Lung (tissue), 12 donors: Measurements from ENCODE around the gene DDX55. TPM values are rescaled to one million over a fixed set of nuclear protein-coding genes. Genes with fewer than 3 reads are reported as not detected.
"Not testable (repeated sequence)": the region's sequence is repeated elsewhere in the genome, so short reads cannot be mapped to it uniquely, and the experiment has no call there.

Experiments
- ATAC-seq: fragments of 200-7000 bp; cut with Tn5 transposase; one replicate; pipeline ENCODE4 v1.9.1; 2020; ENCODE audit warnings: moderate number of reproducible peaks; ENCODE audit not compliant: insufficient read depth, low FRiP score
- DNase-seq, 3 donors: peaks; one replicate each; pipeline ENCODE4 v3.0.0-alpha.2; 2013 to 2017
- H3K27ac ChIP-seq, 2 donors: one replicate each; pipeline ENCODE4 v1.5.1; 2013; ENCODE audit warnings: mild to moderate bottlenecking in 2 of 2, moderate library complexity in 2 of 2, control low read depth in 1 of 2, inconsistent platforms in 1 of 2, low read depth in 1 of 2, low read length in 1 of 2
- H3K27me3 ChIP-seq, 3 donors: one replicate each; pipeline ENCODE4 v1.5.1; 2013; ENCODE audit warnings: low read length in 2 of 3; ENCODE audit not compliant: control insufficient read depth in 3 of 3, insufficient read depth in 3 of 3
- H3K36me3 ChIP-seq, 4 donors: one replicate each; pipeline ENCODE4 v1.5.1; 2013; ENCODE audit warnings: low read length in 4 of 4, mild to moderate bottlenecking in 1 of 4, moderate library complexity in 1 of 4; ENCODE audit not compliant: control insufficient read depth in 4 of 4, insufficient read depth in 4 of 4
- H3K4me1 ChIP-seq, 5 donors: one replicate each; pipeline ENCODE4 v1.5.1; 2013; ENCODE audit warnings: low read length in 5 of 5, mild to moderate bottlenecking in 2 of 5, moderate library complexity in 1 of 5; ENCODE audit not compliant: control insufficient read depth in 5 of 5, insufficient read depth in 5 of 5
- H3K4me3 ChIP-seq: one replicate; pipeline ENCODE4 v1.5.1; 2013; ENCODE audit warnings: mild to moderate bottlenecking, control low read depth, moderate library complexity
- H3K9ac ChIP-seq, 2 donors: one replicate each; pipeline ENCODE4 v1.5.1; 2013; ENCODE audit warnings: low read length in 2 of 2, control low read depth in 1 of 2; ENCODE audit not compliant: insufficient read depth in 1 of 2
- H3K9me3 ChIP-seq, 4 donors: one replicate each; pipeline ENCODE4 v1.5.1; 2013; ENCODE audit warnings: low read length in 3 of 4, mild to moderate bottlenecking in 1 of 4, moderate library complexity in 1 of 4; ENCODE audit not compliant: control insufficient read depth in 4 of 4, insufficient read depth in 3 of 4
- CTCF ChIP-seq: IDR thresholded peaks from 2 replicates; pipeline ENCODE4 v1.5.1; 2012; ENCODE audit warnings: mild to moderate bottlenecking; ENCODE audit errors: control extremely low read depth, extremely low read depth
- WGBS, 2 donors: extraction: QIAGEN DNeasy Blood & Tissue Kit; methylation state at CpG; one replicate each; pipeline ENCODE4 v1.1.7; 2013; 5-methylcytosine and 5-hydroxymethylcytosine counted together
- polyA plus RNA-seq, 2 donors: library from polyadenylated mRNA; stranded (reverse); fragments of 200-250 nt; gene quantifications; one replicate each; pipeline ENCODE4 v1.2.1, GENCODE V29; 2013
- total RNA-seq, 2 donors: library from RNA; depleted of rRNA in 1 of 2; stranded (reverse); fragments of >200 nt in 1 of 2; gene quantifications; one replicate each; pipeline ENCODE4 v1.2.1, GENCODE V29; 2014 to 2021
- donor health status: control.
- donor health status: control.
- donor health status: Bipolar disorder and iron deficiency.
- donor health status: healthy.
- donor health status: DM: yes; HTN: yes; CAD: no.

The DDX55 gene
- total and polyA plus RNA-seq, 4 donors: 13.3 to 22.3 (median 18.1) TPM

- WGBS, 2 donors: 82 to 90% methylated on average over 1 of the region's 1 CpG
- H3K4me3 ChIP-seq: no peak overlapping the region
- H3K4me1 ChIP-seq: no peaks in the 10 kb centered on the region
- no peak for TF ChIP-seq CTCF
- peaks cover 0 to 6% (median 2%) of the 10 kb centered on the region in 4 donors for H3K36me3 ChIP-seq
- ATAC-seq (no peak), DNase-seq (no peak)
- H3K27ac ChIP-seq: no peak overlapping the region
- no peaks in the 10 kb centered on the region for H3K9me3 ChIP-seq
- no peaks in the 10 kb centered on the region for H3K27me3 ChIP-seq
- no peak overlapping the region for H3K9ac ChIP-seq
These were observed 25.3 kb upstream of the DDX55 start for GRCh38 chr12:123576611-123577010.

- no peak for TF ChIP-seq CTCF
- peaks cover 0 to 6% (median 2%) of the 10 kb centered on the region in 4 donors for H3K36me3 ChIP-seq
- H3K4me1 ChIP-seq: peaks cover 0 to 12% (median 3%) of the 10 kb centered on the region in 5 donors
- ATAC-seq: no peak
- H3K27me3 ChIP-seq: no peaks in the 10 kb centered on the region
- H3K27ac ChIP-seq: no peak overlapping the region
- no peak for DNase-seq
- WGBS, 2 donors: 87 to 91% methylated on average over 3 of the region's 3 CpGs
- H3K4me3 ChIP-seq: no peak overlapping the region
- no peak overlapping the region for H3K9ac ChIP-seq
- no peaks in the 10 kb centered on the region for H3K9me3 ChIP-seq
These were observed 23.7 kb upstream of the DDX55 start for GRCh38 chr12:123578243-123578642.

- H3K27ac ChIP-seq, H3K9ac ChIP-seq, H3K4me3 ChIP-seq, DNase-seq, H3K36me3 ChIP-seq, ATAC-seq, H3K27me3 ChIP-seq, H3K9me3 ChIP-seq: not testable (repeated sequence)
- 97 to 99% methylated on average over 4 of the region's 4 CpGs for WGBS, 2 donors
- peaks cover 0 to 14% (median 3%) of the 10 kb centered on the region in 5 donors for H3K4me1 ChIP-seq
These were observed 23.1 kb upstream of the DDX55 start for GRCh38 chr12:123578829-123579228.

GRCh38 chr12:123580772-123581171 is 21.1 kb upstream of the DDX55 start:
- H3K36me3 ChIP-seq: peaks cover 0 to 8% (median 3%) of the 10 kb centered on the region in 4 donors
- ATAC-seq: no peak
- no peak for TF ChIP-seq CTCF
- no peaks in the 10 kb centered on the region for H3K27me3 ChIP-seq
- no peak for DNase-seq
- H3K4me3 ChIP-seq: no peak overlapping the region
- peaks cover 0 to 22% (median 6%) of the 10 kb centered on the region in 5 donors for H3K4me1 ChIP-seq
- 92 to 98% methylated on average over 4 of the region's 4 CpGs for WGBS, 2 donors
- H3K27ac ChIP-seq: no peak overlapping the region
- no peaks in the 10 kb centered on the region for H3K9me3 ChIP-seq
- H3K9ac ChIP-seq: no peak overlapping the region
